Measurements from ENCODE around the gene CAMK1G.

Gene CAMK1G

GRCh38 chr1:209583408-209583807 lies at the start of gene CAMK1G:
Gene CAMK1G (plus strand): TSS chr1:209583714. CDS start chr1:209594984, 11,270 bp downstream.
- no peak for DNase-seq

- no peak for DNase-seq
These were observed 48.8 kb upstream of the CAMK1G start for GRCh38 chr1:209534496-209535250.

- no peak for DNase-seq
These were observed 46.7 kb upstream of the CAMK1G start for GRCh38 chr1:209536843-209537242.

GRCh38 chr1:209537336-209538114 lies 46.0 kb upstream of the CAMK1G start:
- no peak for DNase-seq

- DNase-seq, result no peak
These were observed 43.9 kb upstream of the CAMK1G start for GRCh38 chr1:209539576-209539975.

- DNase-seq, result no peak
These were observed 40.9 kb upstream of the CAMK1G start for GRCh38 chr1:209542585-209542984.

GRCh38 chr1:209544098-209544497 lies 39.4 kb upstream of the CAMK1G start:
- no peak for DNase-seq

GRCh38 chr1:209545423-209545822 lies 38.1 kb upstream of the CAMK1G start:
- DNase-seq, result no peak

- no peak for DNase-seq
These were observed 37.0 kb upstream of the CAMK1G start for GRCh38 chr1:209546390-209547085.

GRCh38 chr1:209547626-209548025 lies 35.9 kb upstream of the CAMK1G start:
- no peak for DNase-seq

GRCh38 chr1:209549443-209550205 lies 33.9 kb upstream of the CAMK1G start:
- DNase-seq, result no peak

GRCh38 chr1:209550519-209550918 lies 33.0 kb upstream of the CAMK1G start:
- no peak for DNase-seq

- no peak for DNase-seq
These were observed 30.9 kb upstream of the CAMK1G start for GRCh38 chr1:209552406-209553264.

- DNase-seq, result no peak
These were observed 28.5 kb upstream of the CAMK1G start for GRCh38 chr1:209554761-209555611.

GRCh38 chr1:209556162-209556690 lies 27.3 kb upstream of the CAMK1G start:
- no peak for DNase-seq

- no peak for DNase-seq
These were observed 26.3 kb upstream of the CAMK1G start for GRCh38 chr1:209557221-209557620.

GRCh38 chr1:209560529-209560928 lies 23.0 kb upstream of the CAMK1G start:
- DNase-seq, result no peak

GRCh38 chr1:209560952-209561351 lies 22.6 kb upstream of the CAMK1G start:
- DNase-seq, result no peak

GRCh38 chr1:209561532-209561931 lies 22.0 kb upstream of the CAMK1G start:
- DNase-seq, result no peak

- DNase-seq, result no peak
These were observed 18.7 kb upstream of the CAMK1G start for GRCh38 chr1:209564849-209565248.

All from bone marrow (tissue), 2 donors.